Measurements from ENCODE around the gene FAS. TPM values are rescaled to one million over a fixed set of nuclear protein-coding genes. Genes with fewer than 3 reads are reported as not detected.
A peak's percentile ranks its signal among the peaks of the same experiment; 100 is the strongest.

FAS gene
- total RNA-seq, 2 experiments from 2014 or later: 48.6 to 49.0 TPM

GRCh38 chr10:88983206-88983605 lies 7.4 kb upstream of the FAS start:
- H3K36me3 Mint-ChIP-seq (ENCODE audit: low read depth): peaks cover 9% of the 10 kb centered on the region
- DNase-seq: no peak
- no peaks in the 10 kb centered on the region for H3K27me3 Mint-ChIP-seq
- no peak for TF ChIP-seq CTCF (IDR thresholded peaks at IDR 0.05)
- ChIA-PET POLR2A (interaction anchor here (3.8 kb wide), 1 partner anchor 7 kb away, joined by 18 read pairs; the partner anchor contains the start of gene FAS), CTCF (interaction anchor here (0.9 to 1.4 kb wide), 3 partner anchors 20 to 234 kb away, joined by 4 to 5 read pairs (median 4); no protein-coding TSS in a partner anchor)
- H3K9me3 Mint-ChIP-seq: peaks cover 13% of the 10 kb centered on the region
- intact Hi-C loops (cut with micrococcal nuclease): loop anchor here (10.0 kb wide), 1 partner anchor 48 kb away; no protein-coding TSS in a partner anchor
- H3K4me3 Mint-ChIP-seq: no peak overlapping the region
- ATAC-seq: no peak
- no peak overlapping the region for H3K27ac Mint-ChIP-seq
- peaks cover 26% of the 10 kb centered on the region for H3K4me1 Mint-ChIP-seq (ENCODE audit: low read depth)

GRCh38 chr10:88983939-88984338 lies 6.7 kb upstream of the FAS start:
- DNase-seq (no peak), ATAC-seq (no peak)
- peaks cover 13% of the 10 kb centered on the region for H3K9me3 Mint-ChIP-seq
- intact Hi-C loops (cut with micrococcal nuclease): loop anchor here (10.0 kb wide), 1 partner anchor 49 kb away; no protein-coding TSS in a partner anchor
- H3K36me3 Mint-ChIP-seq (ENCODE audit: low read depth): peaks cover 9% of the 10 kb centered on the region
- H3K27ac Mint-ChIP-seq: no peak overlapping the region
- ChIA-PET CTCF (no interaction called here), POLR2A (no interaction called here)
- H3K4me1 Mint-ChIP-seq (ENCODE audit: low read depth): peaks cover 27% of the 10 kb centered on the region
- no peak for TF ChIP-seq CTCF (IDR thresholded peaks at IDR 0.05)
- H3K27me3 Mint-ChIP-seq: no peaks in the 10 kb centered on the region
- no peak overlapping the region for H3K4me3 Mint-ChIP-seq

- no peak for TF ChIP-seq CTCF (IDR thresholded peaks at IDR 0.05)
- ChIA-PET POLR2A (interaction anchor here (0.6 kb wide), 1 partner anchor 247 kb away, joined by 4 read pairs; no protein-coding TSS in a partner anchor), CTCF (interaction anchor here (0.9 kb wide), 1 partner anchor 50 kb away, joined by 3 read pairs; no protein-coding TSS in a partner anchor)
- no peak for ATAC-seq
- peak overlapping the region; percentile 9 for H3K27ac Mint-ChIP-seq
- intact Hi-C loops (cut with micrococcal nuclease): loop anchor here (10.0 kb wide), 1 partner anchor 50 kb away; no protein-coding TSS in a partner anchor
- H3K9me3 Mint-ChIP-seq: peaks cover 13% of the 10 kb centered on the region
- peaks cover 33% of the 10 kb centered on the region for H3K4me1 Mint-ChIP-seq (ENCODE audit: low read depth)
- peaks cover 10% of the 10 kb centered on the region for H3K36me3 Mint-ChIP-seq (ENCODE audit: low read depth)
- no peak for DNase-seq
- H3K4me3 Mint-ChIP-seq: no peak overlapping the region
- H3K27me3 Mint-ChIP-seq: no peaks in the 10 kb centered on the region
Measured at GRCh38 chr10:88984525-88984924, 6.1 kb upstream of the FAS start.

- ATAC-seq (no peak), DNase-seq (no peak)
- intact Hi-C loops (cut with micrococcal nuclease): loop anchor here (10.0 kb wide), 1 partner anchor 52 kb away; no protein-coding TSS in a partner anchor
- peak; percentile 51 for TF ChIP-seq CTCF (IDR thresholded peaks at IDR 0.05)
- Mint-ChIP-seq H3K36me3 (ENCODE audit: low read depth) (peaks cover 19% of the 10 kb centered on the region), H3K27me3 (no peaks in the 10 kb centered on the region), H3K4me3 (no peak overlapping the region), H3K27ac (peak overlapping the region; percentile 36), H3K9me3 (peaks cover 13% of the 10 kb centered on the region), H3K4me1 (ENCODE audit: low read depth) (peaks cover 42% of the 10 kb centered on the region)
- CTCF ChIA-PET: interaction anchor here (0.8 to 2.7 kb wide), 24 partner anchors 8 to 232 kb away, joined by 3 to 19 read pairs (median 4); partner anchors contain the start of gene CH25H
- POLR2A ChIA-PET: interaction anchor here (0.9 to 1.9 kb wide), 3 partner anchors 10 to 221 kb away, joined by 3 to 4 read pairs (median 3); no protein-coding TSS in a partner anchor
Measured at GRCh38 chr10:88986549-88987242, 3.9 kb upstream of the FAS start.

Measured in activated CD8-positive, alpha-beta T cell treated with anti-CD3 and anti-CD28 coated beads for 36 hours (primary cell).